SHP77 (cell line): ENCODE data around the gene ABCA4.
A peak's percentile ranks its signal among the peaks of the same experiment; 100 is the strongest.

Experiments used
- DNase-seq, 2 experiments: peaks; one replicate each; lab custom pipeline; 2025; lab: John Stamatoyannopoulos, UW

The ABCA4 gene

DNA sequence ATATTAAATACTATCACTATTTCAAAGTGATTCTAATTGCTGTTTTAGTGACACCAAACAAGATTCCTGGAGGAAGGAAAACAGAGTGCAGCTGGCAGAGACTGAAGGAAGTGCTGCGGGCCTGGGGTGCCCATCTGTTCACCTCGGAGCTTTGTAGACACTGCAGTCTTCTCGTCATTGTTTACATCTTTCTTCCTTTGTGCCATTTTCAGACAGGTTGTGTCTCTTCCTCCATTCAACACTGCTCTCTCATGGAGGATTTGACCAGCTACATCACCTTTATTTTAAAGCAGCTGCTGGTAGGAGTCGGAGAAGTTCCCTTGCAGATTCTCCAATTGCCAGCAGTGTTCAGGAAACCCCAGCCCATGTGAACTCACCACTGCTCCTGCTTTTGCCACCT is 37.3 kb downstream of the ABCA4 start:
- no peak for DNase-seq

DNA sequence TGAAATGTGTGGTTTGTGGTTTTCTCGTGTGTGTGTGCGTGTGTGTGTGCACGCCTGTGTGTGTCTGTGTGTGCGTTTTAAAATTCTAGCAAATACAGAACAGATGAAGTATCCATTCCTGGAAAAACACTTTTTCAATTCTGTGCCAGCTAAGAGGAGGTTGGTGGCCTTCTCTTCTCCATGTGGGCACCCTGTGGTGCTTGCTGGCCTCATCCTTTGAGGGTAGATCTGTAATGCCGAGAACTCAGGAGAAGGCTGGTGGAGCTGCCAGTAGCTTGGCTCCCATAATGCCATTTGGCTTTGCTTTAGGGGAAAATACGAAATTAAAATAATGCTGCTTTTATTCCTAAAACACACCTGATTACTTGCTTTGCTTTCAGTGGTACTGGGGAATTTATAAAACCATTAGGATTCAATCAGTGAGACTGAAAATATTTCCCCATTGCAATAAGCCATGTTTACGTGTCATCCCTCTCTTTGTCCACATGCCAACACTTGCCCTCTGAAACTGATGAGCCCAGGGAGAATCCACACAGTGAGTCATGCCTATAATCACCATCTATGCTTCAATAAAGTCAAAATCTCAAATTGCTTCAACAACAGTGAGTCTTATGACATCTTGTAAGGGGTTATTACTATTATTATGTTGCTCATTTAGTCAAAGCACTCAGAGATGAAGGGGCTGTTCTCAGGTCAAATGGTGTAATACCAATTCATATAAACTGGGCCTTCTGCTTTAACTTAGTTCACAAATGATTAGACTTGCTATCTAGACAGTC is 39.2 kb downstream of the ABCA4 start:
- no peak for DNase-seq

- DNase-seq = no peak
Measured at GRCh38 chr1:94079989-94080388, 41.0 kb downstream of the ABCA4 start.

DNA sequence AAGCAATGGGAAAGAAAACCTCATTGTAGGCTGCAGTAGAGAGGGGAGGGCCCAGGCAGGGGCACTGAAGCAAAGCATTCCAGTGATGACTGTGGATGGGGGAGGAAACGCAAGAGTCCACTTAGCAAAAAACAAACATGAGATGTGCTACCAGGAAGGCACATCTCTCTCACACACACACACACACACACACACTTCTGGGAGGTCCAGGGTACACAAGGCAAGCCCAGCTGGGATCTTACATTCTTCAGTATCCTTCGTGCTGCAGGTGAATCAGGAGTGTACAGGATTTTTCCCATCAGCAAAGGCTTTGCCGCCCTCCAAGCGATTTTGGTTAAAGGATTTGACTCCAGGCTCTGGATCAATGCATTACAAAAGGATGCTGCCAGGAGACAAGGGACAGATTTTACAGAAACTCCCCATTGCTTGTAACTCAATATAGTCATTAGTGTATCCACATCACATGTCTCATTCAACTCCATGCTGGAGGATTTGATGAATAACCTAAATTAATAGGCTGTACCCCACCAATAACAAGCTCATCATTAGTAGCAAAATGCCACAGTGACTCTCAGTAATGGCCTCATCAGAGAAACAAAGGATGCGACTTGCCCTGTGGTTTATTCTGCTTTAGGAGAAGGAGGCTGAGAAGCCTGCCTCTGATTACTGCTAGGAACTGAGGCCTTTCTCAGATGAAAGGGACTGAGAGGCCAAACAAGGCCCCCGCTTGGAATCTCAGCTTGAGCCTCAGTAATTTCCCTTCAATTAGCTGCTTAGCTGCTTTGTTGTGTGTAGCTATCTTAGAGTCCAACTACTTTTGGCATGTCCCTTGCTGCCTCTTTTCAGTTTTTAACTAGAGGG is 41.6 kb downstream of the ABCA4 start:
- DNase-seq = no peak

DNA sequence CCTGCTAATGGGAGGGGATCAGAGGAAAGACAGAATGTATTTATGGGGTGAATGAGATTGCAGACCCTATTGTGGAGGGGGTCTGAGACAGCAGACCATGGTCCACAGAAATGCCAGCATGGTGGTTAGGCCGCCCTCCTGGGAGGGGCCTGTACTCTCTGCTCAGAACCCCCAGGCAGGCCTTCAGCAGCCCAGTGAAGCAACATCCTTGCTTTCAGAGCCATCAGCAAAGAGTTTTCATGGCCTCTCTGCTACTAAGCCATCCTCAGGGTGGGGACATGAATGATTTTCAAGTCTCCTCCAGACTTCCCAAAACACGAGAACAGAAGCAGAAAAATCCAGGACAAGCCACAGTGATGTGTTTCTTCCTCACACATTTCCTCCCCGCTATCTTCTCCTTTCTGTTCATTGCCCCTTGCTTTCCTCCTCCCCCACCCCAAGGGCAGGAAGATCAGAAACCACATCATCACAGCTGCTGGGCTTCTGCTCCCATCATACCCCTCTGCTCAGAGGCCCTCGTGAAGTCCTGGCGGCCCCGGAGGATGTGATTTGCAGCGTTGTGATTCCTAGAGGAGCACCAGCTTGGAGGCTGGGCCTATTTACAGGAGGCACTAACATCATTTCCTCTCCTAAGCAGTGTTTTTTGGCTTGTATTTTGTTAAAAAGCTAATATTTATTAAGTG is 48.0 kb downstream of the ABCA4 start:
- peak; percentile 15 to 50 for DNase-seq

GRCh38 chr1:94071976-94072375 is 49.0 kb downstream of the ABCA4 start:
- DNase-seq = no peak

GRCh38 chr1:94071391-94071790 is 49.6 kb downstream of the ABCA4 start:
- no peak for DNase-seq

DNA sequence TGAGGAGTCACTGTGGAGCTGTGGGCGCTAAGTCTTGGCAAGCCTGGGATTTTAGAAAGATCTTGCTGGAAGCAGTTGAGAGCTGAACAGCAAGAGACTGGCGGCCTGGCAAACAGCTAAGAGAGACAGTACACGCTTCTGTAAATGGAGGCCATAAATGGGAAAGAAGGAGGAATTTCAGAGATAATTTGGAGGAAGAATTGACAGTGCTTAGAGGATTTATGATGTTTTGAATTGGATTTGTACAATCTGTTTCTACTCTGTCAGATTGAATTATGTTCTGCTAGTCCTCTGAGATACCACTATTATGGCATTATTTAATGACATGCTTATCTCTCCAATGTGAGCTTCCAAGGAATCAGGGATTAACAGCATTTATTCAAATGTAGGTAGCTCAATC is 50.1 kb downstream of the ABCA4 start:
- no peak for DNase-seq

- peak in 1 of 2 experiments; percentile 26 for DNase-seq
Measured at GRCh38 chr1:94069919-94070285, 51.0 kb downstream of the ABCA4 start.

DNA sequence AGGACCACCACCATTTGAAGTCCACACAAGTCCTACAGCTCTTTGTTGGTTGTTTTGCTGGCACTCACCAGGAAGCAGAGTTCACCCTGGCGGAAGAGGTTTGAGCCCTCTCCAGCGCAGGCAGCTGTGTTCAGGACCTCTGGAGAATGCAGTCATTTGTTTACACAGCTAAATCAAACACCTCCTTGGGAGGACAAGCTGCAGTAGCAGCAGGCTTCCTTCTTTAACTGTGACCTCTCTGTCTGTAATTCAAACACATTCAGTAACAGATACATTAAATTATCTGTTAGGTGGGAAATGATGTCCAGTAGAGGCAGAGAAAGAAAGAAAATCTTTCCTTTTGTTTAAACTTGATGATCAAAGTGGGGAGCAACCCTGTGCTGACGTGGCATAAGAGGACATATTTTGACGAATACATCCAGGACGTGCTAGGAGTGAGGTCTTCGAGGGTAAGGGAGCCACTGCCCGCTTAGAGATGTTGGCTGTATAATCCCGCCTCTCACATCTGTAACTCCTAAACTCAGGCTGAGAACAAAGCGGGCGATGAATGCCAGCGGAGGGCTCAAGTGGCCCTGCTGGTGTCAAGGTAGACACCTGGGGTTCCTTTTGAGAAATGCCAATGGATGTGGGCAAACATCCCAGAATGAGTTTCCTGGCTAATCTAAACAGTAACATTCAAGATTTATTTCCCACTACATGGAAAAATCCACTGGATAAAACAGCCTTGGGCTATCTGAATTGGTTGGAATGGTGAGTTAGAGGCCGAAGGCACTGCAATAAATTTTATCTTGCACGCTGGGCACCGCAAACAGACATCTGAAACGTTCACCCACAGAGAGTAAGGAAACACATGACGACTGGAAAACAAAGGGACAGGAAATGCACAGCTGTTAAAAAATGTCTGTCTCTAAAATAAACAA is 51.7 kb downstream of the ABCA4 start:
- DNase-seq = peak; percentile 83 to 89

DNA sequence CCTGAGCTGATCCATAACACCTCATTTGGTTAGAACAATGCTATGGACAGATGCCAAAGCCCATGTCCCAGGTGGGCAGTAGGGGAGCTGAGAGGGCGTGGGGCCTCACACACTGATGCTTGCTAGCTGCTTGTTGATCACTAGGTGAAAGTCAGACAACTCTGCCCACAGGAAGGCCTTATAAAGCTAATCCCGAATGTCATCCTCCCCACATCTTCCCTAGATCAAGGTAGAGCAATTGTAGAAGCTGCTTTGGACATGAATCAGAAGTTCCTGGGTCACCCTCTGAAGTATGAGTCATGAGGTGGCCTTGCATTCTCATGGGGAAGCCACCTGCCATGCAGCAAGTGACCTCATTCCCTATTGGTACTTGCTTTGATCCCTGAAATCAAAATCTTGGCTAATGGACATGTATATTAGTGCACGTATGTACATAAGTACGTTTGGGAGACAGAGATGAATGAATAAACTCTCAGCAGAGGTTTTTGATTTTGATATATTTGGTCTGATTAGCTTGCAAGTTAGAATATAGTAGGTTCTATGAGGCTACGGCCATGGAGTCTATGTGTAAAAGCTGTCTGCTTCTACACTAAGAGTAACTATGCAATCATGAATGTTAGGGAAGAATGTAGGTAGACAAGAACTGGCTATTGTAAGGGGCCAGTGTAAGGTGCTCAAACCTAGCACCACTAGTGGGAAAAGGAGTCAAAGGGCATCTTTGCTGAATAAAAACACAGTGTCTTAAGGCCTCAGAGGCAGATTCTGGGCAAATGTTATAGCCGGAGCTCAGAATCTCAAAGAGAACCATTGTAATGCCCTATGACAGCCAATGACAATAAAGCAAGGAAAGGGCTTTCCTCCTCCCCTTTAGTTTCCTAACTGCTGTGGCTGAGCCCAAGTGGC is 52.6 kb downstream of the ABCA4 start:
- peak; percentile 42 to 65 for DNase-seq

DNA sequence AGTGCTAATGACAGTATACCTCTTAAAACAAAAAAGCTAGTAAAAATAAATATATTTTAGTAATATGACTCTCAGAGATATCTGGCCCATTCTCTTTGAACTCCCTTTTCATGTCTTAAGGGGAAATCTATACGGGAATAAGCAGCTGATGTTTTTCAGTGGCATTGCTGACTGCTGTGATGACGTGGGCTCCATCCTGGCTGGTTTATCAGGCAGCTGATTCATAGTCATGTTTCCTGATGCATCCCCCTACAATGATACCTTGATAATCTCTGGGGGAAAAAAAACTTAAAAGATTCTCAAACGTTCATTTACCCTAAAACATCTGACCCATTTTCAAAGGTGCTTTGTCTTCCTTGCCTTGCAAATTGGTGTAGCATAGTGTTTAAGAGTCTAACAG is 53.8 kb downstream of the ABCA4 start:
- DNase-seq = no peak

GRCh38 chr1:94063379-94063778 is 57.6 kb downstream of the ABCA4 start:
- DNase-seq = peak; percentile 29 to 65

DNA sequence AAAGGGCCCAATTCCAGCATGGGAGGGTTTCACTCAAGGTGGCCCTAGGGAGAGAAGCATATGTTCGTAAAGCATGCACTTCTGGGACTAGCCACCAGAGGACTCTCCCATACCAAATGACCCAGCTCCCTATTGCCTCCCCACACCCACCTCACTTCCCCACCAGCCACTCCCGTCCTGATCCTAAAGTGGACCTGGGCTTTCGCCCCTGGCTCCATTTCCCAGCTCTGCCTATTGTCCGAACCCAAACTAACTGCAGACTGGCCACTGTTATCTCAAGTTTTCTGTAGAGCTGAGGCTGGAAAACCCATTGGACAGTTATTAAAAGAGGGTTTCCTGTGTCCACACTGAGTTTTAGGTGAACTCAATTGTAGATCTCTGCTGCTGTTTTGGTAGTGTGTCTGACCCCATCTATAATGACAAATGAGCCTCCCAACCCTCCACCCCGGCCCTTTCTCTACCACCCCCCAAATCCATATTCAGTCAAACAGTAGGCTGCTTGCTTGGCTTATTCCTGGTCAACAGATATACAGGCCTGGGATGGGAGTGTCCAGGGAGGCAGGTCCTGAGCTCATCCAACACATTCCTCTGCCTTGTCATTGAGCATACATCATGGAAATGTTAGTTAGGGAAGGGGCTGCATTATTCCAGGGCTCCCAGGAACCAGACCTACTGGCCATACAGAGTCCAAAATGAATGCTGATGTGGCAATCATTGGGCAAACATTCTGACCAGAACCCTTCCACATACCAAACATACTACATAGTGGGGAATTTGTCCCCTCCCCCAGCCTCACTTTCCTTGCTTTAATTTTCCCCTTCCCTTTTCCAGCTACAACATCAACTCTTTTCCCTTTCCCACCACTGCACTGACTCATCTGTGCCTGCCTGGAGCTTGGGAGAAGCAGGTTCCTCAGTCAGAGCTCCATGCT is 59.2 kb downstream of the ABCA4 start:
- DNase-seq = peak; percentile 52 to 66

GRCh38 chr1:94060720-94061119 is 60.2 kb downstream of the ABCA4 start:
- no peak for DNase-seq

GRCh38 chr1:94058766-94059165 is 62.2 kb downstream of the ABCA4 start:
- DNase-seq = no peak

GRCh38 chr1:94056996-94057395 is 64.0 kb downstream of the ABCA4 start:
- DNase-seq = no peak

GRCh38 chr1:94056171-94056570 is 64.8 kb downstream of the ABCA4 start:
- DNase-seq = no peak

DNA sequence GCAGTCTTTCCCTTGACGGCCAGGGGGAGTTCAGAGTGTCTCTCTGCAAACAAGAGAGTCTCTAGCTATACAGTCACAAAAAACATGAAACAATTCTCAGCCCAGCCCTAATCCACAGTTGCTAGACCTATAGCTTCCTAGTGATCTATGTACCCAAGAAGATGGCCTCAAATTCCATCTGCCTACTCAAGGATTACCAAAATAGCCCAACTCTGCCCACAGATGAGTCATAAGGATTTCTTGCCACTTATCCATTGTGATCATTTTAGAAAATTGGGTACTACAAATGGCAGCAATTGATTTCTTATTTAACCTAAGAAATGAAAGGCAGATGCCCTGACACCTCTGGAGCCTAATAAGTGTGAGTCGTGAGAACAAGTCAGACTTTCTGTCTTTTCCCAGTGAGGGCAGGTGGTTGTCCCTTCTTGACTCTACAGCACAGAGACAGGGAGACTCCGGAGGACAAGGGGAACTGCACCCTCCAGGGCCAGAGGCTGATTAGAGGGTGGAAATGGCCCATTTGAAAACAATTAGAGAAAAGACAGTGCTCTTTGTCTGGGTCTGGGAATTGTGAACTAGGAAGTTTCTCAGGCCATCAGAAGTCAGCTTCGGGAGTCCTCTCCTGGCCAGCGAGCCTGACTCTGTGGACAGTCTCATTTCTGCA is 65.4 kb downstream of the ABCA4 start:
- DNase-seq = no peak
